GM23338 (cell line): ENCODE results near the gene NTM. TPM values are rescaled to one million over a fixed set of nuclear protein-coding genes. Genes with fewer than 3 reads are reported as not detected.

Experiments
- ATAC-seq: fragments of 200-7000 bp; cut with Tn5 transposase; 3 replicates; pipeline ENCODE4 v1.9.1; 2020
- DNase-seq: peaks from one replicate; pipeline ENCODE4 v3.0.0-alpha.2; 2015; ENCODE audit warnings: low spot score
- H2AFZ ChIP-seq: fragments of 200-600 bp; sonication (generic); 2 replicates; pipeline ENCODE4 v1.8.0; 2016; ENCODE audit warnings: antibody characterized with exemption, mild to moderate bottlenecking, moderate library complexity
- H3F3A ChIP-seq: fragments of 200-600 bp; sonication (generic); replicated peaks from 2 replicates; pipeline ENCODE4 v1.8.0; 2017; ENCODE audit warnings: antibody characterized with exemption, mixed run types, low read depth
- H3K27ac ChIP-seq: fragments of 200-600 bp; sonication (generic); 2 replicates; pipeline ENCODE4 v1.6.1; 2016; ENCODE audit warnings: low read depth
- H3K27me3 ChIP-seq: fragments of 200-600 bp; sonication (generic); 2 replicates; pipeline ENCODE4 v1.8.0; 2016; ENCODE audit warnings: mild to moderate bottlenecking, mixed run types, moderate library complexity; ENCODE audit not compliant: insufficient read depth
- H3K36me3 ChIP-seq: fragments of 200-600 bp; sonication (generic); 2 replicates; pipeline ENCODE4 v1.8.0; 2016; ENCODE audit warnings: mild to moderate bottlenecking; ENCODE audit not compliant: insufficient read depth
- H3K4me1 ChIP-seq: fragments of 200-600 bp; sonication (generic); 2 replicates; pipeline ENCODE4 v1.8.0; 2016; ENCODE audit warnings: mild to moderate bottlenecking, moderate library complexity; ENCODE audit not compliant: insufficient read depth
- H3K4me2 ChIP-seq: fragments of 200-600 bp; sonication (generic); 2 replicates; pipeline ENCODE4 v1.7.1; 2017; ENCODE audit warnings: mixed run types
- H3K4me3 ChIP-seq: fragments of 200-600 bp; sonication (generic); 2 replicates; pipeline ENCODE4 v1.6.1; 2016; ENCODE audit warnings: mixed run types
- H3K79me2 ChIP-seq: fragments of 200-600 bp; sonication (generic); replicated peaks from 2 replicates; pipeline ENCODE4 v1.8.0; 2017; ENCODE audit warnings: mild to moderate bottlenecking; ENCODE audit not compliant: insufficient read depth
- H3K9me2 ChIP-seq: fragments of 200-600 bp; sonication (generic); 2 replicates; pipeline ENCODE4 v1.8.0; 2017; ENCODE audit not compliant: insufficient read depth
- H4K20me1 ChIP-seq: fragments of 200-600 bp; sonication (generic); replicated peaks from 2 replicates; pipeline ENCODE4 v1.8.0; 2017; ENCODE audit warnings: mild to moderate bottlenecking; ENCODE audit not compliant: insufficient read depth
- H3K27ac Mint-ChIP-seq: 2 replicates; pipeline ENCODE4 v1.8.0; 2020; ENCODE audit warnings: inconsistent platforms, mild to moderate bottlenecking, moderate library complexity, mixed read lengths
- H3K27me3 Mint-ChIP-seq: 3 replicates; pipeline ENCODE4 v1.8.0; 2022; ENCODE audit warnings: low read depth, mild to moderate bottlenecking, moderate library complexity, mixed read lengths, inconsistent platforms; ENCODE audit not compliant: insufficient read depth, poor library complexity
- H3K36me3 Mint-ChIP-seq: 3 replicates; pipeline ENCODE4 v1.8.0; 2021; ENCODE audit warnings: low read depth, mild to moderate bottlenecking, inconsistent platforms, moderate library complexity, mixed read lengths
- H3K4me1 Mint-ChIP-seq: 3 replicates; pipeline ENCODE4 v1.8.0; 2020; ENCODE audit warnings: mild to moderate bottlenecking, inconsistent platforms, mixed read lengths
- H3K4me3 Mint-ChIP-seq: 3 replicates; pipeline ENCODE4 v1.8.0; 2021; ENCODE audit warnings: moderate library complexity, mild to moderate bottlenecking, inconsistent platforms, mixed read lengths
- H3K9me3 Mint-ChIP-seq: 3 replicates; pipeline ENCODE4 v1.8.0; 2020; ENCODE audit warnings: moderate library complexity, mild to moderate bottlenecking, inconsistent platforms, mixed read lengths
- CREB1 ChIP-seq: fragments of 250-450 bp; sonication (Bioruptor Pico); IDR thresholded peaks from 2 replicates; pipeline ENCODE4 v1.5.0; 2020; ENCODE audit warnings: low read depth, mild to moderate bottlenecking, moderate library complexity
- EZH2phosphoT487 ChIP-seq: fragments of 200-600 bp; sonication (generic); IDR thresholded peaks from one replicate; pipeline ENCODE4 v1.8.1; 2018; ENCODE audit warnings: antibody characterized with exemption; ENCODE audit not compliant: unreplicated experiment
- POLR2AphosphoS5 ChIP-seq: IDR thresholded peaks from 2 replicates; pipeline ENCODE4 v1.6.1; 2016; ENCODE audit warnings: antibody characterized with exemption, low read depth
- STAT1 ChIP-seq: IDR thresholded peaks from one replicate; pipeline ENCODE4 v1.6.1; 2016; ENCODE audit warnings: antibody characterized with exemption; ENCODE audit not compliant: unreplicated experiment
- polyA plus RNA-seq: library from polyadenylated mRNA; unstranded; fragments of >200 nt; fragmentation: Nextera tagmentation; extraction: Ambion mirVana; gene quantifications from 2 replicates; pipeline ENCODE4 v1.2.1, GENCODE V29; 2016
- total RNA-seq: library from RNA; depleted of rRNA; stranded (reverse); fragments of >200 nt; shearing (Covaris generic); gene quantifications from 2 replicates; pipeline ENCODE4 v1.2.3, GENCODE V29; 2014
- TF ChIP-seq, protein P1 (sequence below): IDR thresholded peaks from 2 replicates; pipeline ENCODE4 v1.6.1; 2016; ENCODE audit warnings: antibody characterized with exemption
- TF ChIP-seq, protein P2 (sequence below): fragments of 250-450 bp; sonication (Bioruptor Pico); IDR thresholded peaks from 2 replicates; pipeline ENCODE4 v1.5.0; 2020; ENCODE audit warnings: mild to moderate bottlenecking, moderate library complexity
- TF ChIP-seq, protein P3 (sequence below), 2 experiments: fragments of 200-600 bp in 1 of 2; sonication (generic) in 1 of 2; conservative IDR thresholded peaks; 2 replicates each; pipeline versions ENCODE4 v1.5.1 to v1.6.1; 2016 to 2017; ENCODE audit warnings: antibody characterized with exemption in 2 of 2, low read depth in 2 of 2, mild to moderate bottlenecking in 2 of 2, moderate library complexity in 1 of 2

The NTM gene
- total and polyA plus RNA-seq, 2 experiments from 2014 or later = 10.6 to 14.6 TPM

DNA sequence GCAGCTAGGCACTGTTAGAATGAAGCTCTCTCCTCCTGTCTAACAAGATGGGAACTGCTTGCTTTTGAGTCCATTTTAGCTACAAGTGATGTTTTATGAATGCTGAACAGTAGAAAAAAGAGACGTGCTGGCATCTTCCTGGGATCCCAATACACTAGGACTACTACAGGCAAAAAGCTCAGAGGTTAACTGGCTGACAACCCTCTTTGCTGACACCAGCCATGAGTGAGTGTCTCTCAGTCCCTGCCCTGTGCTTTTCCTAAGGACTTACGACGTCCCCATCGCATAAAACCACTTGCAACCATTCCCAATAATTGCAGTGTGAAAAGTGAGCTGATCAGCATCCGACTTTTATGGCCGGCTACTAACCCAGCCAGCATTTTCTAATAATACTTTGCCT lies 213.5 kb downstream of the NTM start:
- Histone ChIP-seq H3F3A (no peaks in the 10 kb centered on the region), H2AFZ (no peak overlapping the region), H3K4me2 (no peak overlapping the region), H4K20me1 (no peaks in the 10 kb centered on the region), H3K4me3 (no peak overlapping the region), H3K27ac (no peak overlapping the region), H3K79me2 (no peaks in the 10 kb centered on the region), H3K36me3 (no peaks in the 10 kb centered on the region), H3K9me2 (0 out of 2 replicates have a peak, but pooled peaks cover 3% of the 10 kb centered on the region), H3K27me3 (no peaks in the 10 kb centered on the region), H3K4me1 (peaks cover 29% of the 10 kb centered on the region)
- Mint-ChIP-seq H3K27me3 (peaks cover 8% of the 10 kb centered on the region), H3K4me3 (no peak overlapping the region), H3K4me1 (peaks cover 53% of the 10 kb centered on the region), H3K27ac (no peak overlapping the region), H3K36me3 (no peaks in the 10 kb centered on the region), H3K9me3 (no peaks in the 10 kb centered on the region; the same call in 2 of the 3 replicates)
- ATAC-seq (no peak), DNase-seq (no peak)
- no peak for TF ChIP-seq POLR2AphosphoS5
- TF ChIP-seq, protein P1, sequence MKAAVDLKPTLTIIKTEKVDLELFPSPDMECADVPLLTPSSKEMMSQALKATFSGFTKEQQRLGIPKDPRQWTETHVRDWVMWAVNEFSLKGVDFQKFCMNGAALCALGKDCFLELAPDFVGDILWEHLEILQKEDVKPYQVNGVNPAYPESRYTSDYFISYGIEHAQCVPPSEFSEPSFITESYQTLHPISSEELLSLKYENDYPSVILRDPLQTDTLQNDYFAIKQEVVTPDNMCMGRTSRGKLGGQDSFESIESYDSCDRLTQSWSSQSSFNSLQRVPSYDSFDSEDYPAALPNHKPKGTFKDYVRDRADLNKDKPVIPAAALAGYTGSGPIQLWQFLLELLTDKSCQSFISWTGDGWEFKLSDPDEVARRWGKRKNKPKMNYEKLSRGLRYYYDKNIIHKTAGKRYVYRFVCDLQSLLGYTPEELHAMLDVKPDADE = no peak
- TF ChIP-seq EZH2phosphoT487 = no peak
- no peak for TF ChIP-seq STAT1
- TF ChIP-seq, protein P2, sequence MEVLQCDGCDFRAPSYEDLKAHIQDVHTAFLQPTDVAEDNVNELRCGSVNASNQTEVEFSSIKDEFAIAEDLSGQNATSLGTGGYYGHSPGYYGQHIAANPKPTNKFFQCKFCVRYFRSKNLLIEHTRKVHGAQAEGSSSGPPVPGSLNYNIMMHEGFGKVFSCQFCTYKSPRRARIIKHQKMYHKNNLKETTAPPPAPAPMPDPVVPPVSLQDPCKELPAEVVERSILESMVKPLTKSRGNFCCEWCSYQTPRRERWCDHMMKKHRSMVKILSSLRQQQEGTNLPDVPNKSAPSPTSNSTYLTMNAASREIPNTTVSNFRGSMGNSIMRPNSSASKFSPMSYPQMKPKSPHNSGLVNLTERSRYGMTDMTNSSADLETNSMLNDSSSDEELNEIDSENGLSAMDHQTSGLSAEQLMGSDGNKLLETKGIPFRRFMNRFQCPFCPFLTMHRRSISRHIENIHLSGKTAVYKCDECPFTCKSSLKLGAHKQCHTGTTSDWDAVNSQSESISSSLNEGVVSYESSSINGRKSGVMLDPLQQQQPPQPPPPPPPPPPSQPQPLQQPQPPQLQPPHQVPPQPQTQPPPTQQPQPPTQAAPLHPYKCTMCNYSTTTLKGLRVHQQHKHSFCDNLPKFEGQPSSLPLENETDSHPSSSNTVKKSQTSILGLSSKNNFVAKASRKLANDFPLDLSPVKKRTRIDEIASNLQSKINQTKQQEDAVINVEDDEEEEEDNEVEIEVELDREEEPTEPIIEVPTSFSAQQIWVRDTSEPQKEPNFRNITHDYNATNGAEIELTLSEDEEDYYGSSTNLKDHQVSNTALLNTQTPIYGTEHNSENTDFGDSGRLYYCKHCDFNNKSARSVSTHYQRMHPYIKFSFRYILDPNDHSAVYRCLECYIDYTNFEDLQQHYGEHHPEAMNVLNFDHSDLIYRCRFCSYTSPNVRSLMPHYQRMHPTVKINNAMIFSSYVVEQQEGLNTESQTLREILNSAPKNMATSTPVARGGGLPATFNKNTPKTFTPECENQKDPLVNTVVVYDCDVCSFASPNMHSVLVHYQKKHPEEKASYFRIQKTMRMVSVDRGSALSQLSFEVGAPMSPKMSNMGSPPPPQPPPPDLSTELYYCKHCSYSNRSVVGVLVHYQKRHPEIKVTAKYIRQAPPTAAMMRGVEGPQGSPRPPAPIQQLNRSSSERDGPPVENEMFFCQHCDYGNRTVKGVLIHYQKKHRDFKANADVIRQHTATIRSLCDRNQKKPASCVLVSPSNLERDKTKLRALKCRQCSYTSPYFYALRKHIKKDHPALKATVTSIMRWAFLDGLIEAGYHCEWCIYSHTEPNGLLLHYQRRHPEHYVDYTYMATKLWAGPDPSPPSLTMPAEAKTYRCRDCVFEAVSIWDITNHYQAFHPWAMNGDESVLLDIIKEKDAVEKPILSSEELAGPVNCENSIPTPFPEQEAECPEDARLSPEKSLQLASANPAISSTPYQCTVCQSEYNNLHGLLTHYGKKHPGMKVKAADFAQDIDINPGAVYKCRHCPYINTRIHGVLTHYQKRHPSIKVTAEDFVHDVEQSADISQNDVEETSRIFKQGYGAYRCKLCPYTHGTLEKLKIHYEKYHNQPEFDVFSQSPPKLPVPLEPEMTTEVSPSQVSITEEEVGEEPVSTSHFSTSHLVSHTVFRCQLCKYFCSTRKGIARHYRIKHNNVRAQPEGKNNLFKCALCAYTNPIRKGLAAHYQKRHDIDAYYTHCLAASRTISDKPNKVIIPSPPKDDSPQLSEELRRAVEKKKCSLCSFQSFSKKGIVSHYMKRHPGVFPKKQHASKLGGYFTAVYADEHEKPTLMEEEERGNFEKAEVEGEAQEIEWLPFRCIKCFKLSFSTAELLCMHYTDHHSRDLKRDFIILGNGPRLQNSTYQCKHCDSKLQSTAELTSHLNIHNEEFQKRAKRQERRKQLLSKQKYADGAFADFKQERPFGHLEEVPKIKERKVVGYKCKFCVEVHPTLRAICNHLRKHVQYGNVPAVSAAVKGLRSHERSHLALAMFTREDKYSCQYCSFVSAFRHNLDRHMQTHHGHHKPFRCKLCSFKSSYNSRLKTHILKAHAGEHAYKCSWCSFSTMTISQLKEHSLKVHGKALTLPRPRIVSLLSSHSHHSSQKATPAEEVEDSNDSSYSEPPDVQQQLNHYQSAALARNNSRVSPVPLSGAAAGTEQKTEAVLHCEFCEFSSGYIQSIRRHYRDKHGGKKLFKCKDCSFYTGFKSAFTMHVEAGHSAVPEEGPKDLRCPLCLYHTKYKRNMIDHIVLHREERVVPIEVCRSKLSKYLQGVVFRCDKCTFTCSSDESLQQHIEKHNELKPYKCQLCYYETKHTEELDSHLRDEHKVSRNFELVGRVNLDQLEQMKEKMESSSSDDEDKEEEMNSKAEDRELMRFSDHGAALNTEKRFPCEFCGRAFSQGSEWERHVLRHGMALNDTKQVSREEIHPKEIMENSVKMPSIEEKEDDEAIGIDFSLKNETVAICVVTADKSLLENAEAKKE (CRISPR knock-in tag) = no peak
- TF ChIP-seq, protein P3, sequence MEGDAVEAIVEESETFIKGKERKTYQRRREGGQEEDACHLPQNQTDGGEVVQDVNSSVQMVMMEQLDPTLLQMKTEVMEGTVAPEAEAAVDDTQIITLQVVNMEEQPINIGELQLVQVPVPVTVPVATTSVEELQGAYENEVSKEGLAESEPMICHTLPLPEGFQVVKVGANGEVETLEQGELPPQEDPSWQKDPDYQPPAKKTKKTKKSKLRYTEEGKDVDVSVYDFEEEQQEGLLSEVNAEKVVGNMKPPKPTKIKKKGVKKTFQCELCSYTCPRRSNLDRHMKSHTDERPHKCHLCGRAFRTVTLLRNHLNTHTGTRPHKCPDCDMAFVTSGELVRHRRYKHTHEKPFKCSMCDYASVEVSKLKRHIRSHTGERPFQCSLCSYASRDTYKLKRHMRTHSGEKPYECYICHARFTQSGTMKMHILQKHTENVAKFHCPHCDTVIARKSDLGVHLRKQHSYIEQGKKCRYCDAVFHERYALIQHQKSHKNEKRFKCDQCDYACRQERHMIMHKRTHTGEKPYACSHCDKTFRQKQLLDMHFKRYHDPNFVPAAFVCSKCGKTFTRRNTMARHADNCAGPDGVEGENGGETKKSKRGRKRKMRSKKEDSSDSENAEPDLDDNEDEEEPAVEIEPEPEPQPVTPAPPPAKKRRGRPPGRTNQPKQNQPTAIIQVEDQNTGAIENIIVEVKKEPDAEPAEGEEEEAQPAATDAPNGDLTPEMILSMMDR (conservative IDR thresholded peaks at IDR 0.05; ENCODE audit: low read depth in 2 of 2) = no peak
- no peak for TF ChIP-seq CREB1 (CRISPR knock-in tag)
